Pons (tissue), 1 donor: Measurements from ENCODE around the gene KLHL13.
"Not testable (repeated sequence)": the region's sequence is repeated elsewhere in the genome, so short reads cannot be mapped to it uniquely, and the experiment has no call there.

Experiments used
- DNase-seq: peaks from one replicate; pipeline ENCODE4 v3.0.0-alpha.2; 2016; ENCODE audit warnings: low spot score

KLHL13 gene

DNA sequence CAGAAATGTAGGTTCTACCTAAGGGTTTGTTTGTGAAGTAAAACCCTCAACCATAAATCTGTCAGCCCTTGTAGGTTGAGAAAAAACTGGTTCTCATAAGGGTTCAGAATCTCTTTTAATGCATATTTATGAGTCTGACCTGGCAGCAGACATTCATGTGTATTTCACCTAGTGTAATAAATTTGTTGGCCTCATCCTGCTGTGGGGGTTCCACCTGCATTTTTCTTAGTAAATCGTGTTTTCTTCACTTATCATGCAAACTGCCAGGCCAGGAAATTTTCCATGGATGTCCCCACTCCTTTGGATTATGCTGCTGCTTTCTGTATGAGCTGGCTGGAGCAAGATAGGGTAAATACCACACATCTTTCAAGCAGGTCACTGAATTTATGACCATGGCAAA is 42.4 kb downstream of the KLHL13 start:
- DNase-seq: no peak

DNA sequence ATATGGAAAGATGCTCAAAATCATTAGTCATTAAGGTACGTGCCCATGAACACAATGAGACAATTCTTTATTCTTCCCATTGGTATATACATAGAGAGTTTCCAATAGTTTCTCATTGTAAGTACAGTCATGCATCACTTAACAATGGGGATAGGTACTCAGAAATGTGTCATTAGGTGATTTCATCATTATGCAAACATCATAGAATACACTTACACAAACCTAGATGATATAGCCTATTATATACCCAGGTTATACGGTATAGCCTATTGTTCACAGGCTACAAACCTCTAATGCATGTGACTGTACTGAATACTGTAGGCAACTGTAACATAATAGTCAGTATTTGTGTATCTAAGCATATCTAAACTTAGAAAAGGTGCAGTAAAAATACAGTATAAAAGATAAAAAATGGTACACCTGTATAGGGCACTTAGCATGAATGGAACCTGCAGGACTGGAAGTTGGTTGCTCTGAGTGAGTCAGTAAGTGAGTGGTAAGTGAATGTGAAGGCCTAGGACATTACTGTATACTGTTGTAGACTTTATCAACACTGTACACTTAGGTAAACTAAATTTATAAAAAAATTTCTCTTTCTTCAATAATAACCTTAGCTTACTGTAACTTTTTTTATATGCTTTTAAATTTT is 49.6 kb downstream of the KLHL13 start:
- DNase-seq: no peak

DNA sequence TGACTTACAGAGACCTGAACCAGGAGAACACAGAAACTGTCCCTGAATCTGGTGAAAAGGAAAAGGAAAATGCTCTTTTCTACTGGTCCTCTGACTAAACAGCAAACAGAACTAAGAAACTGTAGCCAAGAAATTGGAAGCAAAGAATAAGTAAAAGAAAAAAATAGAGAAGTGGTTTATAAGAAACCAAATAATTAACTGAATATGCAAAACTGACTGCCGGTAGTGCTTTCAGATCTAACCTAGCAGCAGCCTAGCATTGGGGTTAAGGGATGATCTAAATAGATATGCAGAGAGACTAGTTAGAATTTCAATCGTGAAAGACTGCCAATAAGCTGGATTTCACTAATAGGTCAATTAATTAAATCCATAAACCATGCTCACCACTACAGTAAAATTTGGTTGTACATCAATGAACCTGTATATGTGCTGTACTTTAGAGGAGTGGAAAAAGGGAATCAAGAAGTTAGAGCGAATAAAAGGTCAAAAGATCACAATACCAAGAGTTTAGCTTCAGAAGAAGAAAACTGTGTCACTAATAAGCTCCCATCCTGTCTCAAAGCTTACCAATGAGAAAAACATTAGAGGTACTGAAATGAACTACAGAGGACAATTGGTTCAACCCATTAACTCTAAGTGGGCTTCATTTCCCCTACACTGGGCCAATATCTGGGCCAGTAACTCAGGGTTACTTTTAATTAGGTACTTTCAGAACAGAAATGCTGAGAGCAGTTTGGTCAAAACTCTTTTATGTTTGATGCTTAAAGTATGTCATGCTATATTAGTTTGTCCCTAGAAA is 53.6 kb downstream of the KLHL13 start:
- no peak for DNase-seq

DNA sequence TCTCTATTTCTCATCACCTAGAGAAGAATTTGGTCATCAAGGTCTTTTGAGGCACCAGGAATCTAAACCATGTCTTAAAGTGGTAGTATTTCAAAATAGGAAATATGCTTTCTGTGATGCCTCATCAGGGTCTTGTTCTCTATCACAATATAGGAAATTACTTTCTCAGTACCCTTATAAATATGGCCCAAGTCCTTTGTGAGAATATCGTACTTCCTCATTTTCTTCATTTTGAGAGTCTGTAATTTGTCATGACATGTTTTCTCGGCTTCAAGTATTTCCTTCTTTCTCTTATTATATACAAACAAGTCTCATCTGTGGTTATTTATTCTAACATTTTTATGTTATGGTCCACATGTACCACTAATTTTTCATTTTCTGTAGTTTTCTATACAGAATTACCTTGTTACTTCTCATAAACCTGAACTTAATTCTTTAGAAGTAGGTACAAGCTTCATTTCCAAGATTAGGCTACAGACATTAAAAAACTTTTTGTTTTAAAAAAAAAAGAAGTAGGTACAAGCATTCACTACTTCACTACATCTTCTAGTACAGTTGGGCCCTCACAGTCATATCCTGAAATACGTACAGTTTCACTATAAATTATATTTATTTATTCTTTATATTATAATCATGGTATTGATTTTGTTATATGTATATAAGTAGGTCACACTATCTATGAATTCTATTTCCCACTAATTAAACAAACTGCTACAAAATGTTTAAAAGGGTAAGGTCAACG is 54.4 kb downstream of the KLHL13 start:
- no peak for DNase-seq

DNA sequence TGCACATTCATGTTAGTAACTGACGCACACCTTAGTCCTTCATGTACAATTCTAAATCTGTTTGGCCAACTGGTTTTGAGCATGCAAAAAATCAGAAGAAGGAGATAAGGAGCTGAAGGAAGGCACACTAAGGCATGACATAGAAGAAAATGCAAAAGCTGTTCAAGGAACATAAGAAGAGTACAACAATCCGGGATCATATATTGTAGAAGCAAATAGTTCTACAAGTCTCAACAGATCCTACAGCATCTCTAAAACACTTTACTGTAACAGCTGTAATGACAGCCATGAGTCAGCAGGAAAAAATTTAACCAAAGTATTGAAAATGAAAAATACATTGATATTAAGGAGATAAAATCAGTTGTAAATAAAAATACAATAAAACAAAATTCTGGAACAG is 57.7 kb downstream of the KLHL13 start:
- no peak for DNase-seq

DNA sequence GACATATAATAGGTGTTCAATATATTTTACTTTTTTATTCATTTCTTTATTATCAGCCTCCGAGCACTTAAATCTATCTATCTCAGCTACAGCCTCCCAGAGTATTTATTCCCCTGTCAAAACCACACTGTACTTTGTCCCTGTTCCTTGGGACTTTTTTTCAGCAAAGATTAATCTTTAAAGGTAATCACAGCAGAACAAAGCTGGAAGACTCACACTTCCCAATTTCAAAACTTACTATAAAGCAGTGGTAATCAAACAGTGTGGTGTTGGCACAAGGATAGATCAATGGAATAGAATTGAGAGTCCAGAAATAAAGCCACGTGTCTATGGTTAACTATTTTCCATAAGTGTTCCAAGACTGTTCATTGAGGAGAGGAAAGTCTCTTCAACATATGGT is 59.7 kb downstream of the KLHL13 start:
- DNase-seq: no peak

DNA sequence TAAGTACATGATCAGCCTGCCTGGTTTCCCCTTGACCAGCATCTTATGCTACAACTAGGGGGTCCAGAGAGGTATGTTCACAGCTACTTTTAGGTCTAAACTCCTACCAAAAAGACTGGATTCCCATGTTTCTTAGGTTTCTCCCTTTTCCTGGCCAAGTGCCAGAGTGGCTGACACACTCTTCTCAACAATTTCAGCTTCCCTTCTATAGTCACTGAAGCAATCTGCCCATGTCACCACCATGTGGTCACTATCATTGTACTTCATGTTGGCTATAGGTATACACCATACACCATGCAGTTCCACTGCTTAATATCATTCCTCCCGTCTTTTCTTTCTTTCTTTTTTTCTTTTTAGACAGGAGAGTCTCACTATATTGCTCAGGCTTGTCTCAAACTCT is 66.9 kb downstream of the KLHL13 start:
- no peak for DNase-seq

DNA sequence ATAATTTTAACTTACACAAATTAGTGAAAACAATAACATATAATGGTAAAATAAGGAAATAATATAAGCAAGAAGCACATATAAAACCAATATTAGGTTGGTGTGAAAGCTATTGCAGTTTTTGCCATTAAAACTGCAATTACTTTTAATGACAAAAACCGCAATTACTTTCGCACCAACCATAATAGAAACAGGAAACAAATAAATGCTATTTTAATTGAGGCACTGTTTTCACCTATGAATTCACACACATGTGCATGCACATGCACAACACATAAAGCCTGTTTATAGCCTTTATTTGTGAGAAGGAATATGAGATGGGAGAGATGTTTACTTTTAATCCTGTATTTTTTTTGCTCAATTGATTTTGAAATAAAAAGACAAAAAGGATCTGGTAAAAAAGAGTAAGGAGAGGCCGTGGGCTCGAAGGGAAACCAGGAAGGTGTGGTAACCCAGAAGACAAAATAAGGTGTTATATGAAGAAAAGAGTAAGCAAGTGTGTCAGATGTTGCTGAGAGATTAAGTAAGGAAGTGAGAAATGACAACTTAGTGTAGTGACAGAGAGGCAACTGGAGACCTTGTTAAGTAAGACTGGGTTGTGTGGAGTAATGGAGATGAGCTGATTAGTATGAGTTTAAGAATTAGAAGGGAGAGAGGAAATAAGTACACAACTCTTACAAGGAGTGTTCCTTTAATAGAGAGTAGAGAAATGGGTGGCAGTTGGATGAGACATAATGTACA is 69.0 kb downstream of the KLHL13 start:
- DNase-seq: no peak

DNA sequence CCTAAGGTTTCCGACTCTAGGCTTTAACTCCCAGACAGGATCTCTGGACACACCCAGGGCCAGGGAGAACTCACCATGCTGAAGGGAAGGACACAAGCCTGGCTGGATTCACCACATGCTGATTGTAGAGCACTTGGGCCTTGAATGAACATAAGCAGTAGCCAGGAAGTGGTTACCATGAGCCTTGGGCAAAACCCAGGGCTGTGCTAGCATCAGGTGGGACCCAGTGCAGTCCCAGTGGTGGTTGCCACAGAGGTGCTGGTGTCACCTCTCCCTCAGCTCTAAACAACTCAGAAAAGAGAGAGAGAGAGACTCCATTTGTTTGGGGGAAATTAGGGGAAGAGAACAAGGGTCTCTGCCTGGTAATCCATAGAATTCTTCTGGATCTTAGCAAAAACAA is 77.0 kb downstream of the KLHL13 start:
- DNase-seq: no peak

DNA sequence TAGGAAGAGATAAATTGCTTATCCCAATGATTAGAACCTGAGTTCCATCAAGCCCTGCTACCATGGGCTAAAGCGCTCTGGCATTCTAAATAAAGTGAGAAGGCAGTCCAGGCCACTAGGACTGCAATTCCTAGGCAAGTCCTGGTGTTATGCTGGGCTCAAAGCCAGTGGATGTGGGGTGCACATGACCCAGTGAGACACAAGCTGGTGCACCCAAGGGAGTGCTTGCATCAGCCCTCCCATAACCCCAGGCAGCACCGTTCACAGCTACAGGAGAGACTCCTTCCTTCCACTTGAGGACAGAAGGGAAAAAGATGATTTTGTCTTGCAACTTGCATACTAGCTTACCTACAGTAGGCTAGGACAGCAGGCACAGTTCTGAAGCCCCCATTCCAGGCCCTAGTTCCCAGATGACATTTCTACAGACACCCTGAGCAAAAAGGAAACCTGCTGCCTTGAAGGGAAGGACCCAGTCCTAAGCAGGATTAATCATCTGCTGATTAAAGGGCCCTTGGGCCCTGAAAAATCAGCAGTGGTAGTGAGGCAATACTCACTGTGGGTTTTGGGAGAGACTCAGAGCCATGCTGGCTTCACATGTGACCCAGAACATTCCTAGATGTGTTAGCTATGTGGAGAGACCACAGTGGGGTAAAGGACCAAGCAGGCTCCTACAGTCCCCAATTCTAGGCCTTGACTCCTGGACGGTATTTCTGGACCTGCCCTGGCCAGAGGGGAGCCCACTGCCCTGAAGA is 77.8 kb downstream of the KLHL13 start:
- no peak for DNase-seq

DNA sequence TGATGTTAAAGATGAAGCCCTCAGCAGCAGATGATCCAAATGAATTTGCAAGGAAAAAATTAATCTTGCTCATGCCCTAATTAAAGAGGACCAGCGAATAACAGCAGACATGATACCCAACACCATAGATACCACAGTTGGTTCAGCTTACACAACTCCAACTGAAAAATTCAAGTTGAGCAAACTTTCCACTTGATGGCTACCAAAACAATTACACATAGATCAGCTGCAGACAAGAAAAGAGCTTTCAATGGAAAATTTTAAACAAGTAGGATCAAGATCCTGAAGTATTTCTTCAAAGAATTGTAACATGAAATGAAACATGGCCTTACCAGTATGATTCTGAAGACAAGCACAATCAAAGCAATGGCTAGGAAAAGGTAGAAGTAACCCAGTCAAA is 90.0 kb downstream of the KLHL13 start:
- DNase-seq: no peak

DNA sequence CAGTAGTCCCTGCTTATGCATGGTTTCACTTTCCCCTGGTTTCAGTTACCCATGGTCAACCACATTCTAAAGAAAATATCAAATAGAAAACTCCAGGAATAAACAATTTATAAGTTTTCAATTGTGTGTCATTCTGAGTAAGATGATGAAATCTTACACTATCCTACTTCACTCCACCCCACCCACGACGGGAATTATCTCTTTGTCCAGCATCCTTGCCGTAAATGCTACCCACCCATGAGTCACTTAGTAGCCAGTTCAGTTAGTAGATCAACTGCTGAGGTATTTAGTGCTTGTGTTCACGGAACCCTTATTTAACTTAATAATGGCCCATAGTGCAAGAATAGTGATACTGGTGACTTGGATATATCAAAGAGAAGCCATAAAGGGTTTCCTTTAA is 91.4 kb downstream of the KLHL13 start:
- no peak for DNase-seq

DNA sequence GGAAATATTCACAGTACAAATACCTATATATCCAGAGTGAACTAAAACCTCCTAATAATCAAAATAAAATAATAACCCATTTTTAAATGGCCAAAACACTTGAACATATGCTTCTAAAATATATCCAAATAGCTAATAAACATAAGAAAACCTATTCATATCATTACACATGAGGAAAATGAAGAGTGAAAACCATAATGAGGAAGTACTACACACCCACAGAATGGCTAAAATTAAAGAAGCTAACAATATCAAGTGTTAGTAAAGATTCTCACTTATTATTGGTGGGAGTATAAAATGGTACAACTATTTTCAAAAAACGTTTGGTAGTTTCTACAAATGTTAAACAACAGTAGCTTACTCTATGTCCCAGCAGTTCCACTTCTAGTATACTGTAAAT is 92.1 kb downstream of the KLHL13 start:
- no peak for DNase-seq

DNA sequence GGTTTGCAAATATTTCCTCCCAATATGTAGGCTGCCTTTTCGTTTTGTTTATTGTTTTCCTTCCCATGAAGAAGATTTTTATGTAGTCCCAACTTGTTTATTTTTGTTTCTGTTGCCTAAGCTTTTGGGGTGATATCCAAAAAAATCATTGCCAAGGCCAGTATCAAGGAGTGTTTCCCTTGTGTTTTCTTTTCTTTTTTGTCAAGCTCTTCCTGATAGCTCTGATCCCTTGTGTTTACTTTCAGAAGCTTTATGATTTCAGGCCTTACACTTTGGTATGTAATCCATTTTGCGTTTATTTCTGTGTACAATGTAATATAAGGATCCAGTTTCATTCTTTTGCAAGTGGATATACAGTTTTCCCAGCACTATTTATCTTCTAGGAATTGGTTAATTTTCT is 93.9 kb downstream of the KLHL13 start:
- no peak for DNase-seq

DNA sequence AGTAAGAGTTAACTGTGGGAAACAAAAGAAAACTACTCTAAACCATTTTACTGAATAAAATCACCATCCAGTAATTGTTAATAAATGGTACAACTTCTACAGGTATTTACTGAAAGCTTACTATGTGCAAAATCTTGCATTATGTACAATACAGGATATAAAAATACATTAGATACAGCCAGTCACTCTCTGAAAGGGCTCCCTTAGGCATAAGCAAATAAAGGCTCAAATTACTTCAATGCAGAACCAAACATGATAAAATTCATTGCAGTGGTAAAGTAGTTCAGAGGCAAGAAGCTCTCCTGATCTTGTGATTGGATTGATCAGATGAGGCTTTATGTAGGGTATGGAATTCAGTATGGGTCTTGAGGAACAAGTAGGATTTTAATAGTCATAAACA is 100.2 kb downstream of the KLHL13 start:
- DNase-seq: no peak

DNA sequence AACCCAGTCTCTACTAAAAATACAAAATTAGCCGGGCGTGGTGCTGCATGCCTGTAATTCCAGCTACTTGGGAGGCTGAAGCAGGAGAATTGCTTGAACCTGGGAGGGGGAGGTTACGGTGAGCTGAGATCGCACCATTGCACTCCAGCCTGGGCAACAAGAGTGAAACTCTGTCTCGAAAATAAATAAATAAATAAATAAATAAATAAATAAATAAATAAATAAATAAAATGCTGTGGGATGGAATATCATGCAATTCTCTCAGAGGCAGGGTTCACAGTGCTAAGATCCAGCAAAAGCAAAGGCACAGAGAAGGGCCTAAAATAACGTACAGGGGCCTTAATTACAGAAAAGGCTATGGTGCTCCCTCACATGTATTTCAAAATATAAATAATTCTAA is 114.2 kb downstream of the KLHL13 start:
- DNase-seq: not testable (repeated sequence)

DNA sequence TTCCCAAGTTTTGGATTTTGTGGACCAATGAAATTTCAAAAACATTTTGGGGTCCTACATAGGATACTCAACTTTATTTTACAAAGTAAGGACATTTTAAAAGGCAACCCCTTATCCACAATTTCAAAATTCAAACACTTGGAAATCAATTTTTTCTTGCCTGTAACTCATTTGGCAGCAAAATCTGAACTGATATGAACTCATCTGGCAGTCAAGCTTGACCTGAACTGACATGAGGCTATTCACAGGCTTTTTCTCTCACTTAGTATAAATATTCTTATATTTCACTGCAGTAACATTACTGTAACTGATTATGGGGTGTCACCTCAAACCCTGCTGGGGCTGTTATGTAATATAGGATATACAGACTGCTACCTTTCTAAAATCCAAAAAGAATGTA is 116.1 kb downstream of the KLHL13 start:
- DNase-seq: no peak

DNA sequence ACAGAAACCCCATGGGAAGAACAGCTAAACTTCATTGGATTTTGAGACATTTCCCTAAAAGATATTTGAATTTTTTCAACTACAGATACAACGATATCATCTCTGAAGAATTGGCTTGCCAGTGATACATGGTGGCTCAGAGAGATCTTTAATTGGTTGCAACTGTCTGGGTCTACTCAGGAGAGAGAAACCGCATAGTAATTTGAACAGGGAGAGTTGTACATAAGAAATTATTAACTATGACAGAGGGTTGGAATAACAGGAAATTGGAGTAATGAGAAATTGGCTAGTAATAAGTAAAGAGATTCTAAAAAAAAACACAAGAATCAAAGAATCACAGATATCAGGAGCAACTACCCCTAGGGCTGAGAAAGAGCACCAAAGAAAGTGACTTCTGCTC is 118.4 kb downstream of the KLHL13 start:
- DNase-seq: no peak

DNA sequence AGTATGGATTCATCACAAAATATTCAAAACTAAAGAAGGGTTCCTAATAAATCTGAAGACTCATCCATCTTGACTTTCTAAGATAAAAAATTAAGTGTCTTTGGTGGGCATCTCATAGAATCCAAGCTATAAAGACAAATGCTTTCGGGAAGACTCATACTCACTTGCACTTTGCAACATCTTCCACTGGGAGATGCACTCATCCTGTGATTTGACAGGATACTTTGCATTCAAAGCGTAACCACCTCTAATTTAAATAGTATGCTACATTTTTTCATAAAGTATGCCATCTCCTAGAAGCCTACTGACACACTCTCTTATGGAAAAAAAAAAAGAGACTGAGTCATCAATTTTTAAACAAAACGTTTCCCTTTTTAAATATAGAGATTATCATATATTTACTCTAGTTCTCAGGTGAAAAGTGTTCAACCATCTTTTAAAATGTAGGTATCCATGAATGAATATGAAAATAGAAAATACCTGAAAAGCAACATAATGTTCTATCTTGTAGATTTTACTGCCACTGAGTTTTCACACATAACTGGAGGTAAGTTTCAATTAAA is 119.6 kb downstream of the KLHL13 start:
- no peak for DNase-seq

DNA sequence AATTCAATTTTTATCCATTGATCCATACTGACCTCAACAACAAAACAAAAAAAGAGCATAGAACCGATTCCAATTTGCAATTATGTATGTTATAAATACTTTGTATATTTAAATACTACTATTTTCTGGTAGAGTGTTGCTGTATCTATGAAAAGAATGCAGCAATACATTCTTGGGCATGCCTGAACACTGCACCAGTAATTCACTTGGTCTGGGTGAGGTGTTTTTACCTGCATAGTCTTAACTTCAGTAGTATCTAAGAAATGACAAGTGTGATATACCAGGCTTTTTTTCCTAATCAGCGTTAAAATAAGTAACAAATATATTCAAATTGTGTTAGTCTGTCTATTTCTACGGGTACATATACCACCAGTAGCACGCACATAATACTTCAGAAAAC is 120.2 kb downstream of the KLHL13 start:
- DNase-seq: no peak

DNA sequence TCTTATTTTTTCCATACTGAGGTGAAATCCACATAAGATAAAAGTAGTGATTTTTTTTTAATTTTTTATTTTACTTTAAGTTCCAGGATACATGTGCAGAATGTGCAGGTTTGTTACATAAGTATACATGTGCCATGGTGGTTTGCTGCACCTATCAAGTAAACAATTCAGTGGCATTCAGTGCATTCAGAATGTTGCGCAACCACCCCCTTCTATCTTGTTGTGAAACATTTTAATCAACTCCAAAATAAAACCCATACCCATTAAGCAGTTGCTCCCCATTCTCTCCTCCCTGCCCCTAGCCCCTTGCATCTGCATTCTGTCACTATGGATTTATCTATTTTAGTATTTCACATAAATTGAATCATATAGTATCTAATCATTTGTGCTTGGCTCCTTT is 121.2 kb downstream of the KLHL13 start:
- DNase-seq: no peak
